RWPE2 (cell line): ENCODE measurements around the gene PXT1.

Experiments used
- ATAC-seq: fragments of 200-7000 bp; cut with Tn5 transposase; 3 replicates; pipeline ENCODE4 v1.9.1; 2021; ENCODE audit warnings: low read depth
- DNase-seq: peaks from one replicate; pipeline ENCODE4 v3.0.0-alpha.2; 2020; ENCODE audit warnings: low spot score
- H3K27ac ChIP-seq: fragments of 450-650 bp; 2 replicates; pipeline ENCODE4 v1.5.1; 2017; ENCODE audit warnings: mild to moderate bottlenecking; ENCODE audit not compliant: poor library complexity, severe bottlenecking
- H3K27me3 ChIP-seq: fragments of 250-450 bp; sonication (Bioruptor Pico); 2 replicates; pipeline ENCODE4 v1.5.1; 2021; ENCODE audit warnings: mild to moderate bottlenecking, moderate library complexity; ENCODE audit not compliant: insufficient read depth, poor library complexity, severe bottlenecking
- H3K36me3 ChIP-seq: fragments of 250-450 bp; sonication (Bioruptor Pico); 2 replicates; pipeline ENCODE4 v1.5.1; 2020; ENCODE audit warnings: low read depth, mild to moderate bottlenecking, moderate library complexity
- H3K4me1 ChIP-seq: fragments of 250-450 bp; sonication (Bioruptor Pico); 2 replicates; pipeline ENCODE4 v1.5.1; 2021; ENCODE audit warnings: mild to moderate bottlenecking, moderate library complexity; ENCODE audit not compliant: insufficient read depth, poor library complexity, severe bottlenecking
- H3K4me3 ChIP-seq: fragments of 250-450 bp; sonication (Bioruptor Pico); 2 replicates; pipeline ENCODE4 v1.5.1; 2021; ENCODE audit warnings: mild to moderate bottlenecking, moderate library complexity; ENCODE audit not compliant: severe bottlenecking
- H3K9me3 ChIP-seq: fragments of 250-450 bp; sonication (Bioruptor Pico); 2 replicates; pipeline ENCODE4 v1.5.1; 2021; ENCODE audit warnings: mild to moderate bottlenecking, moderate library complexity; ENCODE audit not compliant: severe bottlenecking
- TF ChIP-seq, protein P1 (sequence below): fragments of 450-650 bp; IDR thresholded peaks from one replicate; pipeline ENCODE4 v1.5.1; 2017; ENCODE audit warnings: mild to moderate bottlenecking, moderate library complexity; ENCODE audit not compliant: poor library complexity, severe bottlenecking

The PXT1 gene

DNA sequence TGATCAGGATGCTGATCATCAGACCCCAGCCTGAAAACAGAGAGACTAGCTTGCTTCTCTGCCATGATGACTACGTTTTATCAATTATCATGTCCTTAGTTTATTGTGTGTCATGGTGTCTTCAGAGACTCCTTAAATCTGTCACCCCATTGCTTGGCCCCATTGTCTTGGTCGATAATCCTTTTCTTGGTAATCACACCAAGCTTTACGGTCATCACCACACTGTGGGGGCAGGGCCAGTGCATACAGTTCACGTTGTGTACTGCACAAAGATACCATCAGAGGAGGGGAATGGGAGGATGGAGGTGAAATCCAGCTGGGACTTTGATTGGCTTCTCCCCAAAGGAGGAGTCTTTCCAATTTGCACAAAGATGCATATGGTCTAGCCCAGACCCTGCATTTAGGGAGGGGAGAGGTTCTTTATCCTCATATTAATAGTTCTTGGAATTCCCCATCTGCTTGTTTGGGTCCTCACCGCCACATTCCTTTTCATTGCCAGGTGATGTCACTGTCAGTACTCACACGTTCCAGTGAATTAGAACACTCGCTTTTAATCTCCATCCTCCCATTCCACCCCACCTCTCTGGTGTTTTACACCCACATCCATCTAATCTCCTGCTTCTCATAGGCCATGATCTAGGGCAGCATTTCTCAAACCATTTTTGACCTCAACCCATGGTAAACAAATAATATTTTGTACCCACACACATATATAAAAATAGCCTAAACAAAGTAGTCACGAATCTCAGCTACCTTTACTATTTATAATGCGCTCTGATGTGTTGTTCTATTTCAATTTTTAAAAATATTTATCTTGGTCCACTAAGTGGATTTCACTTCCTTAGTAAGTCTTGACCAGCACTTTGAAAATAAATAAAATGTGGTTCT is 60.9 kb downstream of the PXT1 start:
- DNase-seq (no peak), ATAC-seq (no peak)
- Histone ChIP-seq H3K27ac (no peak overlapping the region), H3K4me1 (no peaks in the 10 kb centered on the region), H3K4me3 (no peak overlapping the region), H3K27me3 (no peaks in the 10 kb centered on the region), H3K36me3 (no peaks in the 10 kb centered on the region), H3K9me3 (no peaks in the 10 kb centered on the region)
- TF ChIP-seq, protein P1, sequence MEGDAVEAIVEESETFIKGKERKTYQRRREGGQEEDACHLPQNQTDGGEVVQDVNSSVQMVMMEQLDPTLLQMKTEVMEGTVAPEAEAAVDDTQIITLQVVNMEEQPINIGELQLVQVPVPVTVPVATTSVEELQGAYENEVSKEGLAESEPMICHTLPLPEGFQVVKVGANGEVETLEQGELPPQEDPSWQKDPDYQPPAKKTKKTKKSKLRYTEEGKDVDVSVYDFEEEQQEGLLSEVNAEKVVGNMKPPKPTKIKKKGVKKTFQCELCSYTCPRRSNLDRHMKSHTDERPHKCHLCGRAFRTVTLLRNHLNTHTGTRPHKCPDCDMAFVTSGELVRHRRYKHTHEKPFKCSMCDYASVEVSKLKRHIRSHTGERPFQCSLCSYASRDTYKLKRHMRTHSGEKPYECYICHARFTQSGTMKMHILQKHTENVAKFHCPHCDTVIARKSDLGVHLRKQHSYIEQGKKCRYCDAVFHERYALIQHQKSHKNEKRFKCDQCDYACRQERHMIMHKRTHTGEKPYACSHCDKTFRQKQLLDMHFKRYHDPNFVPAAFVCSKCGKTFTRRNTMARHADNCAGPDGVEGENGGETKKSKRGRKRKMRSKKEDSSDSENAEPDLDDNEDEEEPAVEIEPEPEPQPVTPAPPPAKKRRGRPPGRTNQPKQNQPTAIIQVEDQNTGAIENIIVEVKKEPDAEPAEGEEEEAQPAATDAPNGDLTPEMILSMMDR = no peak

DNA sequence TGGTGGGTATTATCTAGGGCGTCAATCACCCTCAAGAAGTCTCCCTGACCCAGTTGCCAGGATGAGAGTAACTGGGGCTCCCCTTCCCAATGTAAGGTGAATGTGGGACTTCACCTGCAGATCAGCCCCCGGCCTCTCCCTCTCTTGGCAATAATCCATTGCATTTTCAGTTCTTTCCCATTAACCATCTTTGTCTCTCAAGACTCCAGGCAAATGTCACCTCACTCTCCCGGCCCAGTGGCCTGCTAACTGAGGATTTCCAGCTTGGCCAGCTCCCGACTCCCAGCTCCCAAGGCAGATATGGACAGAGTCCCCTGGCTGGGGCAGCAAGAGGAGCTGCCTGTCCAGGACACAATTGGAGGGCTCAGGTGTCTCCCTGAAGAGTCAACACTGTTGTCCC is 62.5 kb downstream of the PXT1 start:
- ATAC-seq (no peak), DNase-seq (no peak)
- H3K4me1 ChIP-seq = no peaks in the 10 kb centered on the region
- no peaks in the 10 kb centered on the region for H3K36me3 ChIP-seq
- H3K27me3 ChIP-seq = no peaks in the 10 kb centered on the region
- no peak overlapping the region for H3K4me3 ChIP-seq
- TF ChIP-seq, protein P1 = no peak
- H3K27ac ChIP-seq = no peak overlapping the region
- no peaks in the 10 kb centered on the region for H3K9me3 ChIP-seq

DNA sequence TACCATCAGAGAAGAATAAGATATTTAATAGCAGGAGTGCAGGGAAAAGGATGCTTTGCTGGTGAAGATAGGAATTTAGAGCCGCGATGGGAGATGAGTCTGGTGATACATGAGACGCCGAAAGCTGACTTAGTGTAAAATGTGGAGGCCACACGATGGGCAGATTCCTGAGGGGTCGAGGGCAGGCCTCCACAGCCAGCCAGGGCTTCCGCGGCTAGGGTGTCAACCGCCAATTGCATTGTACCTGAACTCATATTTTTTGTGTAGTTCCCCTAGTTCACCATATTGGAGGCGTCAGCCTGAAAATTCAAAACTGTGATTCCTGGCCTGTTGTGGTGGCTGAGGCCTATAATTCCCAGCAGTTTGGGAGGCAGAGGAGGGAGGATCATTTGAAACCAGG is 63.7 kb downstream of the PXT1 start:
- TF ChIP-seq, protein P1 = no peak
- no peak for DNase-seq
- H3K36me3 ChIP-seq = no peaks in the 10 kb centered on the region
- H3K27ac ChIP-seq = no peak overlapping the region
- H3K27me3 ChIP-seq = no peaks in the 10 kb centered on the region
- ATAC-seq = no peak
- H3K4me1 ChIP-seq = no peaks in the 10 kb centered on the region
- H3K9me3 ChIP-seq = no peaks in the 10 kb centered on the region
- no peak overlapping the region for H3K4me3 ChIP-seq

DNA sequence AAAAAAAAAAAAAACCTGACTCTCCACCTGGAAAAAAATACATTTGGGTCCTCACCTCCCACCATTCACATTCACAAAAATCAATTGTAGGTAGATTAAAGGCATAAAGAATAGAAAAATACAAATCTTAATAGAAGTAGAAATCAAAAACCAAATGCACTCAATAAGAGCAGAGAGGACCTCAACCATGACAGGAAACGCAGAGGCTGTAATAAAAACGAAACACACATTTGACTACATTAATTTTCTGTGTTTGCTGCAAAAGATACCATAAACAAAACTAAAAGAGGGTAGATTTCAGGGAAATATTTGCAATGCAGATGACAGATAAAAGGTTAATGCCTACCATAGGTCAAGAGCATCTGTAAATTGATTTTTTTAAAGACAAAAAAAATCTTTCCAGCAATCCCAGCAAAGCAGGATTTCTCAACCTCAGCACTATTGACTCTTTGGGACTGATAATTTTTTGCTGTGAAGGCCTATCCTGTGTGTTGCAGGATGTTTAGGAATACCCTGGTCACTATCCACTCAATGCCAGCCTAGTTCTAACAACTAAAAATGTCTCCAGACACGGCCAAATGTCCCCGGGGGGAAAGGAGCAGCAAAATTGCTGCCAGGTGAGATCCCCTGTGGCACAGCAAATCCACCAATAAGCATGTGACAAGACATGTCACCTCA is 64.3 kb downstream of the PXT1 start:
- Histone ChIP-seq H3K4me1 (no peaks in the 10 kb centered on the region), H3K27me3 (no peaks in the 10 kb centered on the region), H3K36me3 (no peaks in the 10 kb centered on the region), H3K4me3 (no peak overlapping the region), H3K27ac (no peak overlapping the region), H3K9me3 (no peaks in the 10 kb centered on the region)
- ATAC-seq (no peak), DNase-seq (no peak)
- TF ChIP-seq, protein P1 = no peak
